ENCODE results near the gene TRAK1. TPM values are rescaled to one million over a fixed set of nuclear protein-coding genes. Genes with fewer than 3 reads are reported as not detected.
A peak's percentile ranks its signal among the peaks of the same experiment; 100 is the strongest.
"Not testable (repeated sequence)": the region's sequence is repeated elsewhere in the genome, so short reads cannot be mapped to it uniquely, and the experiment has no call there.

TRAK1 gene
- total RNA-seq, 1 experiment from 2014 or later, result 46.8 TPM

GRCh38 chr3:42043099-42043813 is 47.9 kb upstream of the TRAK1 start:
- 0 out of 2 replicates have a peak, but pooled peaks cover 7% of the 10 kb centered on the region for H3K79me2 ChIP-seq (ENCODE audit: low read depth)
- peak in 1 of 2 experiments; percentile 34 for DNase-seq
- no peak overlapping the region for H3K27ac ChIP-seq
- no peak overlapping the region for H3K4me3 ChIP-seq
- H3F3A ChIP-seq (ENCODE audit: insufficient read depth, low read depth), result 0 out of 2 replicates have a peak, but pooled peaks cover 4% of the 10 kb centered on the region
- no TSS peak for BruUV-seq (replicated peaks)
- intact Hi-C loops (cut with micrococcal nuclease; ENCODE audit: unreplicated experiment), result no loop called here
- no peaks in the 10 kb centered on the region for H3K9me3 ChIP-seq (ENCODE audit: insufficient read depth, low read depth)
- CTCF ChIA-PET, result no interaction called here
- H3K4me1 ChIP-seq (replicated peaks; ENCODE audit: insufficient read depth), result peaks cover 21% of the 10 kb centered on the region
- H3K9me2 ChIP-seq (ENCODE audit: insufficient read depth), result no peaks in the 10 kb centered on the region
- H4K20me1 ChIP-seq (ENCODE audit: insufficient read depth), result no peaks in the 10 kb centered on the region
- no peak for TF ChIP-seq CTCF (conservative IDR thresholded peaks at IDR 0.05)
- TF ChIP-seq EZH2 (IDR thresholded peaks at IDR 0.05; ENCODE audit: low read depth), result no peak
- H3K27me3 ChIP-seq (ENCODE audit: insufficient read depth, low read depth), result no peaks in the 10 kb centered on the region
- no peak overlapping the region for H3K4me2 ChIP-seq
- H2AFZ ChIP-seq, result no peak overlapping the region
- no peaks in the 10 kb centered on the region for H3K36me3 ChIP-seq (ENCODE audit: low read depth)
- POLR2A ChIA-PET (ENCODE audit: unreplicated experiment), result interaction anchor here (0.7 kb wide), 1 partner anchor 141 kb away, joined by 4 read pairs; no protein-coding TSS in a partner anchor

GRCh38 chr3:42045708-42046243 is 45.4 kb upstream of the TRAK1 start:
- no peaks in the 10 kb centered on the region for H4K20me1 ChIP-seq (ENCODE audit: insufficient read depth)
- H3K36me3 ChIP-seq (ENCODE audit: low read depth), result no peaks in the 10 kb centered on the region
- H3K27ac ChIP-seq, result no peak overlapping the region
- H3K27me3 ChIP-seq (ENCODE audit: insufficient read depth, low read depth), result no peaks in the 10 kb centered on the region
- no peak overlapping the region for H3K4me3 ChIP-seq
- no peak for DNase-seq
- H3K9me3 ChIP-seq (ENCODE audit: insufficient read depth, low read depth), result no peaks in the 10 kb centered on the region
- H2AFZ ChIP-seq, result no peak overlapping the region
- TF ChIP-seq CTCF (conservative IDR thresholded peaks at IDR 0.05) (no peak), EZH2 (IDR thresholded peaks at IDR 0.05; ENCODE audit: low read depth) (no peak)
- no TSS peak for BruUV-seq (replicated peaks)
- 0 out of 2 replicates have a peak, but pooled peaks cover 4% of the 10 kb centered on the region for H3F3A ChIP-seq (ENCODE audit: insufficient read depth, low read depth)
- H3K4me2 ChIP-seq, result no peak overlapping the region
- ChIA-PET CTCF (interaction anchor here (0.7 kb wide), 1 partner anchor 377 kb away, joined by 6 read pairs; no protein-coding TSS in a partner anchor), POLR2A (ENCODE audit: unreplicated experiment) (no interaction called here)
- intact Hi-C loops (cut with micrococcal nuclease; ENCODE audit: unreplicated experiment), result no loop called here
- 0 out of 2 replicates have a peak, but pooled peaks cover 7% of the 10 kb centered on the region for H3K79me2 ChIP-seq (ENCODE audit: low read depth)
- no peaks in the 10 kb centered on the region for H3K9me2 ChIP-seq (ENCODE audit: insufficient read depth)
- peaks cover 21% of the 10 kb centered on the region for H3K4me1 ChIP-seq (replicated peaks; ENCODE audit: insufficient read depth)

- H3K4me3 ChIP-seq; H3K27ac ChIP-seq; POLR2A ChIA-PET (ENCODE audit: unreplicated experiment); intact Hi-C loops (cut with micrococcal nuclease; ENCODE audit: unreplicated experiment); H4K20me1 ChIP-seq (ENCODE audit: insufficient read depth); H3K9me2 ChIP-seq (ENCODE audit: insufficient read depth); H2AFZ ChIP-seq; H3F3A ChIP-seq (ENCODE audit: insufficient read depth, low read depth); H3K9me3 ChIP-seq (ENCODE audit: insufficient read depth, low read depth); BruUV-seq (replicated peaks); H3K36me3 ChIP-seq (ENCODE audit: low read depth); H3K4me1 ChIP-seq (replicated peaks; ENCODE audit: insufficient read depth); DNase-seq; H3K27me3 ChIP-seq (ENCODE audit: insufficient read depth, low read depth); H3K79me2 ChIP-seq (ENCODE audit: low read depth); H3K4me2 ChIP-seq; CTCF ChIA-PET: not testable (repeated sequence)
Observed at GRCh38 chr3:42048526-42048925, 42.6 kb upstream of the TRAK1 start.
